Activated T-cell treated with anti-CD3 and anti-CD28 coated beads, Interleukin-2, amount 50 U/mL, for 72 hours (primary cell): ENCODE results near the gene DHX15. TPM values are rescaled to one million over a fixed set of nuclear protein-coding genes. Genes with fewer than 3 reads are reported as not detected.

ENCODE experiments used
- ATAC-seq, 2 donors: fragments of 150-1000 bp; cut with Tn5 transposase; replicated peaks in 1 of 2; 2 replicates each; pipeline ENCODE4 v1.10.0; 2021; ENCODE audit warnings: moderate library complexity in 2 of 2, mild to moderate bottlenecking in 1 of 2
- DNase-seq, 2 donors: peaks; one replicate each; pipeline ENCODE4 v3.0.0; 2021 to 2022; ENCODE audit warnings: mixed read lengths in 1 of 2
- H3K27ac Mint-ChIP-seq: one replicate; pipeline ENCODE4 v1.8.0; 2022; ENCODE audit warnings: mild to moderate bottlenecking, moderate library complexity, mixed read lengths
- H3K27me3 Mint-ChIP-seq: one replicate; pipeline ENCODE4 v1.8.0; 2022; ENCODE audit warnings: low read depth, mixed read lengths
- H3K36me3 Mint-ChIP-seq, 2 donors: one replicate each; pipeline ENCODE4 v1.8.0; 2022; ENCODE audit warnings: mixed read lengths in 2 of 2, mild to moderate bottlenecking in 1 of 2; ENCODE audit not compliant: insufficient read depth in 2 of 2
- H3K4me1 Mint-ChIP-seq: one replicate; pipeline ENCODE4 v1.8.0; 2022; ENCODE audit warnings: low read depth, mixed read lengths
- H3K4me3 Mint-ChIP-seq, 2 donors: one replicate each; pipeline ENCODE4 v1.8.0; 2022; ENCODE audit warnings: mild to moderate bottlenecking in 2 of 2, mixed read lengths in 2 of 2, moderate library complexity in 2 of 2
- H3K9me3 Mint-ChIP-seq, 2 donors: one replicate each; pipeline ENCODE4 v1.8.0; 2022; ENCODE audit warnings: mixed read lengths in 2 of 2
- total RNA-seq, 2 donors: library from RNA; stranded (reverse); gene quantifications; one replicate each; pipeline ENCODE4 v1.2.3, GENCODE V29; 2022

The DHX15 gene
- total RNA-seq, 2 donors from 2014 or later = 145 to 150 TPM

- peak overlapping the region; percentile 49 for H3K27ac Mint-ChIP-seq
- H3K9me3 Mint-ChIP-seq = no peaks in the 10 kb centered on the region
- no peak overlapping the region for H3K4me3 Mint-ChIP-seq
- H3K27me3 Mint-ChIP-seq = no peaks in the 10 kb centered on the region
- peaks cover 94% of the 10 kb centered on the region for H3K4me1 Mint-ChIP-seq
- no peak for ATAC-seq
- H3K36me3 Mint-ChIP-seq = peaks cover 21 to 58% of the 10 kb centered on the region in 2 donors
- no peak for DNase-seq
Measured at GRCh38 chr4:24573582-24573981, 10.8 kb downstream of the DHX15 start.

GRCh38 chr4:24570574-24571236, 13.6 kb downstream of the DHX15 start:
- Mint-ChIP-seq H3K36me3 (peaks cover 19 to 59% of the 10 kb centered on the region in 2 donors), H3K27me3 (no peaks in the 10 kb centered on the region), H3K4me3 (peak overlapping the region; percentile 4 to 63), H3K27ac (peak overlapping the region; percentile 73), H3K4me1 (peaks cover 88% of the 10 kb centered on the region), H3K9me3 (no peaks in the 10 kb centered on the region)
- ATAC-seq = peak; percentile 69 to 83
- no peak for DNase-seq

- H3K4me3 Mint-ChIP-seq = peak overlapping the region in 1 of 2 donors; percentile 36
- H3K9me3 Mint-ChIP-seq = no peaks in the 10 kb centered on the region
- peaks cover 17 to 58% of the 10 kb centered on the region in 2 donors for H3K36me3 Mint-ChIP-seq
- H3K27ac Mint-ChIP-seq = peak overlapping the region; percentile 79
- DNase-seq (no peak), ATAC-seq (peak; percentile 24 to 52)
- peaks cover 85% of the 10 kb centered on the region for H3K4me1 Mint-ChIP-seq
- H3K27me3 Mint-ChIP-seq = no peaks in the 10 kb centered on the region
Measured at GRCh38 chr4:24570172-24570571, 14.2 kb downstream of the DHX15 start.

GRCh38 chr4:24569662-24570061, 14.7 kb downstream of the DHX15 start:
- H3K9me3 Mint-ChIP-seq = no peaks in the 10 kb centered on the region
- peaks cover 82% of the 10 kb centered on the region for H3K4me1 Mint-ChIP-seq
- H3K27me3 Mint-ChIP-seq = no peaks in the 10 kb centered on the region
- ATAC-seq (no peak), DNase-seq (no peak)
- peak overlapping the region in 1 of 2 donors; percentile 35 for H3K4me3 Mint-ChIP-seq
- H3K36me3 Mint-ChIP-seq = peaks cover 17 to 62% of the 10 kb centered on the region in 2 donors
- H3K27ac Mint-ChIP-seq = peak overlapping the region; percentile 81

- no peaks in the 10 kb centered on the region for H3K27me3 Mint-ChIP-seq
- DNase-seq (no peak), ATAC-seq (no peak)
- peaks cover 11 to 62% of the 10 kb centered on the region in 2 donors for H3K36me3 Mint-ChIP-seq
- H3K4me1 Mint-ChIP-seq = peaks cover 82% of the 10 kb centered on the region
- H3K9me3 Mint-ChIP-seq = no peaks in the 10 kb centered on the region
- H3K4me3 Mint-ChIP-seq = no peak overlapping the region
- no peak overlapping the region for H3K27ac Mint-ChIP-seq
Measured at GRCh38 chr4:24568425-24568824, 15.9 kb downstream of the DHX15 start.

- Mint-ChIP-seq H3K36me3 (peaks cover 10 to 60% of the 10 kb centered on the region in 2 donors), H3K27me3 (no peaks in the 10 kb centered on the region), H3K27ac (no peak overlapping the region), H3K9me3 (no peaks in the 10 kb centered on the region), H3K4me1 (peaks cover 71% of the 10 kb centered on the region), H3K4me3 (no peak overlapping the region)
- DNase-seq = no peak
- no peak for ATAC-seq
Measured at GRCh38 chr4:24565054-24565453, 19.3 kb downstream of the DHX15 start.

- Mint-ChIP-seq H3K36me3 (peaks cover 9 to 54% of the 10 kb centered on the region in 2 donors), H3K27ac (no peak overlapping the region), H3K4me3 (no peak overlapping the region), H3K27me3 (no peaks in the 10 kb centered on the region), H3K9me3 (no peaks in the 10 kb centered on the region), H3K4me1 (peaks cover 71% of the 10 kb centered on the region)
- ATAC-seq (no peak), DNase-seq (no peak)
Measured at GRCh38 chr4:24564488-24564887, 19.9 kb downstream of the DHX15 start.

- Mint-ChIP-seq H3K27ac (no peak overlapping the region), H3K36me3 (peaks cover 8 to 35% of the 10 kb centered on the region in 2 donors), H3K9me3 (no peaks in the 10 kb centered on the region), H3K4me3 (no peak overlapping the region), H3K27me3 (no peaks in the 10 kb centered on the region), H3K4me1 (peaks cover 76% of the 10 kb centered on the region)
- no peak for ATAC-seq
- DNase-seq = no peak
Measured at GRCh38 chr4:24561438-24562139, 22.8 kb downstream of the DHX15 start.

- Mint-ChIP-seq H3K27me3 (no peaks in the 10 kb centered on the region), H3K4me3 (no peak overlapping the region), H3K27ac (peak overlapping the region; percentile 42), H3K9me3 (no peaks in the 10 kb centered on the region), H3K4me1 (peaks cover 77% of the 10 kb centered on the region), H3K36me3 (peaks cover 8 to 41% of the 10 kb centered on the region in 2 donors)
- no peak for ATAC-seq
- no peak for DNase-seq
Measured at GRCh38 chr4:24560868-24561368, 23.4 kb downstream of the DHX15 start.

- H3K27ac Mint-ChIP-seq = no peak overlapping the region
- DNase-seq (no peak), ATAC-seq (no peak)
- H3K4me1 Mint-ChIP-seq = peaks cover 76% of the 10 kb centered on the region
- no peaks in the 10 kb centered on the region for H3K27me3 Mint-ChIP-seq
- peaks cover 13 to 41% of the 10 kb centered on the region in 2 donors for H3K36me3 Mint-ChIP-seq
- no peak overlapping the region for H3K4me3 Mint-ChIP-seq
- H3K9me3 Mint-ChIP-seq = no peaks in the 10 kb centered on the region
Measured at GRCh38 chr4:24559889-24560288, 24.5 kb downstream of the DHX15 start.

GRCh38 chr4:24559032-24559821, 25.1 kb downstream of the DHX15 start:
- no peaks in the 10 kb centered on the region for H3K27me3 Mint-ChIP-seq
- no peaks in the 10 kb centered on the region for H3K9me3 Mint-ChIP-seq
- peaks cover 72% of the 10 kb centered on the region for H3K4me1 Mint-ChIP-seq
- peaks cover 13 to 37% of the 10 kb centered on the region in 2 donors for H3K36me3 Mint-ChIP-seq
- DNase-seq = no peak
- peak overlapping the region; percentile 79 for H3K27ac Mint-ChIP-seq
- ATAC-seq = no peak
- peak overlapping the region in 1 of 2 donors; percentile 47 for H3K4me3 Mint-ChIP-seq

GRCh38 chr4:24557026-24558025, 27.0 kb downstream of the DHX15 start:
- Mint-ChIP-seq H3K9me3 (no peaks in the 10 kb centered on the region), H3K27ac (peak overlapping the region; percentile 92), H3K4me1 (peaks cover 69% of the 10 kb centered on the region), H3K27me3 (no peaks in the 10 kb centered on the region), H3K4me3 (peak overlapping the region; percentile 18 to 39), H3K36me3 (peaks cover 11 to 31% of the 10 kb centered on the region in 2 donors)
- peak; percentile 74 to 75 for ATAC-seq
- DNase-seq = no peak
